HepG2 (cell line): ENCODE results near the gene UPK1B. TPM values are rescaled to one million over a fixed set of nuclear protein-coding genes. Genes with fewer than 3 reads are reported as not detected.

ENCODE experiments used
- ATAC-seq: fragments of 200-7000 bp; cut with Tn5 transposase; 3 replicates; pipeline ENCODE4 v1.9.1; 2020; ENCODE audit warnings: mild to moderate bottlenecking, moderate library complexity
- BruUV-seq: library from RNA; stranded (reverse); fragments of 400-500 nt; replicated peaks from 2 replicates; lab custom pipeline; 2021; lab: Mats Ljungman, UMichigan
- CTCF ChIA-PET: fragments of 300-600 bp; formaldehyde crosslinking; extraction: SDS; loops from one replicate; lab custom pipeline; 2021; ENCODE audit warnings: low total read pairs, inconsistent platforms, low intra/inter-chr PET ratio; lab: Yijun Ruan, JAX
- POLR2A ChIA-PET: fragments of 350-600 bp; sonication (Branson Sonifier 250); formaldehyde crosslinking; loops from one replicate; lab custom pipeline; 2020; ENCODE audit warnings: antibody characterized with exemption, inconsistent platforms; lab: Yijun Ruan, JAX
- DNase-seq: peaks from one replicate; pipeline ENCODE4 v3.0.0-alpha.2; 2015; ENCODE audit warnings: low spot score
- FAIRE-seq: peaks from 3 replicates; lab custom pipeline; 2011; peaks lifted over from hg19 to GRCh38; lab: Jason Lieb, UNC
- H2AFZ ChIP-seq: one replicate; pipeline ENCODE4 v1.6.1; 2011; ENCODE audit warnings: low read length, inconsistent platforms
- H3K27ac ChIP-seq: fragments of 300-600 bp; 3 replicates; pipeline ENCODE4 v1.8.0; 2011; ENCODE audit warnings: mixed run types, mild to moderate bottlenecking, mixed read lengths, low read length, inconsistent platforms; ENCODE audit not compliant: insufficient read depth; ENCODE audit errors: extremely low read length
- H3K27me3 ChIP-seq, 2 experiments: fragments of 200-600 bp in 1 of 2; 2 replicates in 1 of 2; 3 replicates in 1 of 2; pipeline versions ENCODE4 v1.6.0 to v1.8.0; 2011; ENCODE audit warnings: low read length in 2 of 2, mild to moderate bottlenecking in 2 of 2, moderate library complexity in 2 of 2, inconsistent platforms in 1 of 2; ENCODE audit not compliant: insufficient read depth in 2 of 2, control insufficient read depth in 1 of 2
- H3K36me3 ChIP-seq, 2 experiments: fragments of 200-600 bp in 1 of 2; replicated peaks in 1 of 2; 2 replicates in 1 of 2; 3 replicates in 1 of 2; pipeline versions ENCODE4 v1.5.1 to v1.8.0; 2011; ENCODE audit warnings: low read length in 2 of 2, inconsistent platforms in 1 of 2; ENCODE audit not compliant: insufficient read depth in 2 of 2, control insufficient read depth in 1 of 2
- H3K4me1 ChIP-seq: 2 replicates; pipeline ENCODE4 v1.5.1; 2012; ENCODE audit warnings: low read length, inconsistent platforms; ENCODE audit not compliant: insufficient read depth
- H3K4me2 ChIP-seq: 2 replicates; pipeline ENCODE4 v1.6.0; 2011; ENCODE audit warnings: low read depth, low read length, inconsistent platforms
- H3K4me3 ChIP-seq, 3 experiments: fragments of 200-600 bp in 1 of 3; sonication (generic), shearing (Covaris generic) in 1 of 3; replicated peaks in 1 of 3; 2 replicates each; pipeline ENCODE4 v1.5.1; 2011 to 2016; ENCODE audit warnings: low read length in 3 of 3, inconsistent platforms in 2 of 3, low read depth in 2 of 3, mild to moderate bottlenecking in 2 of 3, control low read depth in 1 of 3, mixed read lengths in 1 of 3; ENCODE audit not compliant: insufficient read depth in 1 of 3
- H3K79me2 ChIP-seq: one replicate; pipeline ENCODE4 v1.6.1; 2011; ENCODE audit warnings: low read length, inconsistent platforms; ENCODE audit not compliant: insufficient read depth
- H3K9ac ChIP-seq: 2 replicates; pipeline ENCODE4 v1.6.0; 2011; ENCODE audit warnings: mild to moderate bottlenecking, low read depth, low read length, inconsistent platforms; ENCODE audit not compliant: insufficient read depth
- H3K9me3 ChIP-seq: 2 replicates; pipeline ENCODE4 v1.5.1; 2012; ENCODE audit warnings: mild to moderate bottlenecking, low read length
- H4K20me1 ChIP-seq: 2 replicates; pipeline ENCODE4 v1.6.0; 2011; ENCODE audit warnings: inconsistent platforms, mild to moderate bottlenecking, low read length, moderate library complexity; ENCODE audit not compliant: insufficient read depth
- BATF2 ChIP-seq: sonication (generic); formaldehyde crosslinking; IDR thresholded peaks from 2 replicates; pipeline ENCODE4 v1.8.0; 2022; ENCODE audit warnings: mild to moderate bottlenecking, missing genetic modification reagents, moderate library complexity
- CHCHD3 ChIP-seq: sonication (generic); formaldehyde crosslinking; IDR thresholded peaks from 2 replicates; pipeline ENCODE4 v1.8.0; 2022; ENCODE audit warnings: mild to moderate bottlenecking, missing genetic modification reagents, moderate library complexity
- JARID2 ChIP-seq: sonication (generic); formaldehyde crosslinking; IDR thresholded peaks from 2 replicates; pipeline ENCODE4 v1.8.1; 2023; ENCODE audit warnings: missing genetic modification reagents, inconsistent platforms; ENCODE audit not compliant: insufficient replicate concordance
- SP140L ChIP-seq: sonication (generic); formaldehyde crosslinking; IDR thresholded peaks from 2 replicates; pipeline ENCODE4 v1.4.0; 2020; ENCODE audit warnings: missing genetic modification reagents, borderline replicate concordance
- USF2 ChIP-seq, 2 experiments: sonication (generic) in 1 of 2; formaldehyde crosslinking in 1 of 2; IDR thresholded peaks; 2 replicates each; pipeline versions ENCODE4 v1.5.1 to v1.6.1; 2011 to 2020; ENCODE audit warnings: borderline replicate concordance in 1 of 2, low read depth in 1 of 2, low read length in 1 of 2, mild to moderate bottlenecking in 1 of 2, missing genetic modification reagents in 1 of 2, moderate library complexity in 1 of 2
- ZFP36L1 ChIP-seq: sonication (generic); formaldehyde crosslinking; IDR thresholded peaks from 2 replicates; pipeline ENCODE4 v1.8.0; 2022; ENCODE audit warnings: mild to moderate bottlenecking, missing genetic modification reagents, moderate library complexity
- ZNF276 ChIP-seq: sonication (generic); formaldehyde crosslinking; IDR thresholded peaks from 2 replicates; pipeline ENCODE4 v1.4.0; 2020; ENCODE audit warnings: mild to moderate bottlenecking, low read depth, missing genetic modification reagents
- ZNF333 ChIP-seq: sonication (generic); formaldehyde crosslinking; IDR thresholded peaks from 2 replicates; pipeline ENCODE4 v1.4.0; 2020; ENCODE audit warnings: mild to moderate bottlenecking, missing genetic modification reagents, borderline replicate concordance
- ZNF354B ChIP-seq: sonication (generic); formaldehyde crosslinking; IDR thresholded peaks from 2 replicates; pipeline ENCODE4 v1.8.0; 2022; ENCODE audit warnings: mild to moderate bottlenecking, missing genetic modification reagents
- ZNF451 ChIP-seq: sonication (generic); formaldehyde crosslinking; IDR thresholded peaks from 2 replicates; pipeline ENCODE4 v1.5.0; 2020; ENCODE audit warnings: mild to moderate bottlenecking, missing genetic modification reagents
- WGBS: methylation state at CpG from one replicate; pipeline ENCODE4 v1.1.6; 2017; ENCODE audit warnings: low lambda C conversion rate; 5-methylcytosine and 5-hydroxymethylcytosine counted together
- in situ Hi-C: cut with HindIII; loops from 2 replicates; pipeline ENCODE4 v1.10.0; 2017; ENCODE audit warnings: low pct_unique_long_range_greater_than_20kb; ENCODE audit not compliant: extremely low pct_ligation_motif_present
- intact Hi-C: fragments of 100-400 bp; cut with micrococcal nuclease; formaldehyde crosslinking; loops from one replicate; pipeline ENCODE4 v1.10.0; 2022; ENCODE audit not compliant: unreplicated experiment
- polyA plus RNA-seq, 8 experiments: library from polyadenylated mRNA; depleted of rRNA in 3 of 8; stranded (reverse) in 7 of 8; unstranded in 1 of 8; fragments of >200 nt; fragmentation: Illumina TruSeq in 4 of 8; extraction: Trizol in 4 of 8; gene quantifications; 2 replicates each; pipeline versions ENCODE4 v1.2.1 to v1.2.3, GENCODE V29; 2011 to 2016; ENCODE audit warnings: low read depth in 4 of 8, missing spikeins in 1 of 8, mixed read lengths in 1 of 8; ENCODE audit not compliant: insufficient read depth in 1 of 8
- total RNA-seq, 5 experiments: library from RNA; depleted of rRNA; stranded (reverse); fragments of >200 nt; fragmentation: Illumina TruSeq; extraction: Trizol; gene quantifications; 2 replicates each; pipeline ENCODE4 v1.2.3, GENCODE V29; 2016; ENCODE audit warnings: low read depth in 1 of 5

The UPK1B gene
- total and polyA plus RNA-seq, 2 of the 13 experiments (the other 11 are each of a cell fraction or from before 2014, with no cell fraction given): not detected

- Histone ChIP-seq H4K20me1 (no peaks in the 10 kb centered on the region), H3K9me3 (no peaks in the 10 kb centered on the region), H3K36me3 (peaks cover 0 to 22% of the 10 kb centered on the region in 2 experiments; a peak in 4 of 5 replicates), H3K4me3 (no peak overlapping the region), H3K4me1 (peaks cover 20% of the 10 kb centered on the region), H3K27me3 (no peaks in the 10 kb centered on the region), H3K27ac (no peak overlapping the region), H3K4me2 (0 out of 2 replicates have a peak overlapping the region, but pooled peaks have one; percentile 95), H2AFZ (no peak overlapping the region), H3K9ac (no peak overlapping the region), H3K79me2 (peaks cover 19% of the 10 kb centered on the region)
- no peak for FAIRE-seq
- no peak for ATAC-seq
- CTCF ChIA-PET: no interaction called here
- in situ Hi-C loops: no loop called here
- no peak for DNase-seq
- TF ChIP-seq SP140L (CRISPR knock-in tag) (no peak), CHCHD3 (CRISPR knock-in tag) (no peak), USF2 (IDR thresholded peaks at IDR 0.05; ENCODE audit: low read depth, low read length) (no peak), USF2 (CRISPR knock-in tag; IDR thresholded peaks at IDR 0.05; ENCODE audit: borderline replicate concordance) (no peak), JARID2 (no peak), ZNF333 (CRISPR knock-in tag) (no peak), ZNF451 (CRISPR knock-in tag) (no peak), BATF2 (CRISPR knock-in tag) (no peak), ZNF354B (CRISPR knock-in tag) (no peak), ZFP36L1 (CRISPR knock-in tag) (no peak), ZNF276 (CRISPR knock-in tag) (no peak)
- intact Hi-C loops: no loop called here
- no TSS peak for BruUV-seq
- 97% methylated on average over 4 of the region's 4 CpGs for WGBS
- POLR2A ChIA-PET: no interaction called here
These were observed 65.0 kb downstream of the UPK1B start for GRCh38 chr3:119238363-119238762.
